Uterus (tissue), 2 donors: ENCODE measurements around the gene GTF2B.

Experiments
- POLR2A ChIP-seq, 2 donors: fragments of 450-650 bp; IDR thresholded peaks; one replicate each; pipeline ENCODE4 v1.6.1; 2016; ENCODE audit warnings: antibody characterized with exemption in 2 of 2, mild to moderate bottlenecking in 1 of 2, moderate library complexity in 1 of 2
- TF ChIP-seq, protein P1 (sequence below), 4 experiments: fragments of 200-600 bp in 2 of 4; fragments of 450-650 bp in 2 of 4; sonication (generic) in 2 of 4; IDR thresholded peaks; one replicate each; pipeline ENCODE4 v1.5.1; 2016 to 2019; ENCODE audit warnings: antibody characterized with exemption in 4 of 4, mild to moderate bottlenecking in 2 of 4, moderate library complexity in 1 of 4

DNA sequence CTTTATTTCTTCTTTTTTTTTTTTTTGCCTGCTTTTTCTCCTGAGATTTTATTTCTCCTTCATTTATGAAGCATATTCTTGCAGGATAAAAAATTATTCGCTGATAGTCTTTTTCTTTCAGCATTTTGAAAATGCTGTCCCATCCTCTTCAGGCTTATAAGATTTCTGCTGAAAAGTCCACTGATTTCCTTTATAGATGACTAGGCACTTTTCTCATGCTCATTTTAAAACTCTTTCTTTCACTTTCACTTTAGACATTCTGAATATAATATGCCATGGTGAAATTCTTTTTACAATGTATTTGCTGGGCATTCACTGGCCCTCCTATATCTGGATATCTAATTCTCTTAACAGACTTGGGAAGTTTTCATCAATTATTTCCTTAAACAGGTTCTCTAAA is 25.5 kb upstream of the GTF2B start:
- TF ChIP-seq, protein P1, sequence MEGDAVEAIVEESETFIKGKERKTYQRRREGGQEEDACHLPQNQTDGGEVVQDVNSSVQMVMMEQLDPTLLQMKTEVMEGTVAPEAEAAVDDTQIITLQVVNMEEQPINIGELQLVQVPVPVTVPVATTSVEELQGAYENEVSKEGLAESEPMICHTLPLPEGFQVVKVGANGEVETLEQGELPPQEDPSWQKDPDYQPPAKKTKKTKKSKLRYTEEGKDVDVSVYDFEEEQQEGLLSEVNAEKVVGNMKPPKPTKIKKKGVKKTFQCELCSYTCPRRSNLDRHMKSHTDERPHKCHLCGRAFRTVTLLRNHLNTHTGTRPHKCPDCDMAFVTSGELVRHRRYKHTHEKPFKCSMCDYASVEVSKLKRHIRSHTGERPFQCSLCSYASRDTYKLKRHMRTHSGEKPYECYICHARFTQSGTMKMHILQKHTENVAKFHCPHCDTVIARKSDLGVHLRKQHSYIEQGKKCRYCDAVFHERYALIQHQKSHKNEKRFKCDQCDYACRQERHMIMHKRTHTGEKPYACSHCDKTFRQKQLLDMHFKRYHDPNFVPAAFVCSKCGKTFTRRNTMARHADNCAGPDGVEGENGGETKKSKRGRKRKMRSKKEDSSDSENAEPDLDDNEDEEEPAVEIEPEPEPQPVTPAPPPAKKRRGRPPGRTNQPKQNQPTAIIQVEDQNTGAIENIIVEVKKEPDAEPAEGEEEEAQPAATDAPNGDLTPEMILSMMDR (IDR thresholded peaks at IDR 0.05), result no peak
- no peak for TF ChIP-seq POLR2A (IDR thresholded peaks at IDR 0.05)
